Trophoblast cell (in vitro differentiated cells and primary cell): ENCODE results near the gene ZBTB37.

ENCODE experiments used
- DNase-seq, 2 donors: peaks; one replicate each; pipeline ENCODE4 v3.0.0-alpha.2; 2016
- H2AFZ ChIP-seq: 2 replicates; pipeline ENCODE4 v1.6.1; 2013; ENCODE audit warnings: low read length, moderate library complexity, mild to moderate bottlenecking; ENCODE audit not compliant: insufficient read depth, poor library complexity
- H2AK5ac ChIP-seq: 2 replicates; pipeline ENCODE4 v1.6.1; 2013; ENCODE audit warnings: mild to moderate bottlenecking, low read length
- H2BK120ac ChIP-seq: 2 replicates; pipeline ENCODE4 v1.6.1; 2013; ENCODE audit warnings: low read length, mild to moderate bottlenecking, moderate library complexity; ENCODE audit not compliant: insufficient read depth, poor library complexity
- H2BK12ac ChIP-seq: 2 replicates; pipeline ENCODE4 v1.6.1; 2013; ENCODE audit warnings: mild to moderate bottlenecking, low read length, moderate library complexity
- H2BK5ac ChIP-seq: 2 replicates; pipeline ENCODE4 v1.6.1; 2013; ENCODE audit warnings: low read length, low read depth, moderate library complexity, mild to moderate bottlenecking; ENCODE audit not compliant: poor library complexity
- H3K14ac ChIP-seq: 2 replicates; pipeline ENCODE4 v1.6.1; 2013; ENCODE audit warnings: mild to moderate bottlenecking, low read length
- H3K18ac ChIP-seq: 2 replicates; pipeline ENCODE4 v1.6.1; 2013; ENCODE audit warnings: mild to moderate bottlenecking, low read length
- H3K23ac ChIP-seq: 2 replicates; pipeline ENCODE4 v1.6.1; 2013; ENCODE audit warnings: low read length
- H3K27ac ChIP-seq: 2 replicates; pipeline ENCODE4 v1.5.1; 2013; ENCODE audit warnings: low read depth, mild to moderate bottlenecking, inconsistent platforms, low read length, moderate library complexity
- H3K27me3 ChIP-seq: 2 replicates; pipeline ENCODE4 v1.6.1; 2013; ENCODE audit warnings: inconsistent platforms, mild to moderate bottlenecking, low read length, moderate library complexity; ENCODE audit not compliant: insufficient read depth
- H3K36me3 ChIP-seq, 2 experiments: 1 replicate in 1 of 2; 2 replicates in 1 of 2; pipeline ENCODE4 v1.6.1; 2013; ENCODE audit warnings: low read length in 2 of 2, mild to moderate bottlenecking in 2 of 2, moderate library complexity in 1 of 2; ENCODE audit not compliant: insufficient read depth in 2 of 2, control insufficient read depth in 1 of 2
- H3K4ac ChIP-seq: 2 replicates; pipeline ENCODE4 v1.6.1; 2013; ENCODE audit warnings: low read depth, mild to moderate bottlenecking, low read length, moderate library complexity
- H3K4me1 ChIP-seq, 2 experiments: 1 replicate in 1 of 2; 2 replicates in 1 of 2; pipeline ENCODE4 v1.6.1; 2013; ENCODE audit warnings: low read length in 2 of 2, mild to moderate bottlenecking in 2 of 2, moderate library complexity in 1 of 2; ENCODE audit not compliant: insufficient read depth in 2 of 2, control insufficient read depth in 1 of 2
- H3K4me2 ChIP-seq: 2 replicates; pipeline ENCODE4 v1.6.1; 2013; ENCODE audit warnings: inconsistent platforms, mild to moderate bottlenecking, low read length, moderate library complexity
- H3K4me3 ChIP-seq: 2 replicates; pipeline ENCODE4 v1.5.1; 2013; ENCODE audit warnings: mild to moderate bottlenecking, low read depth, low read length, inconsistent platforms
- H3K79me1 ChIP-seq: one replicate; pipeline ENCODE4 v1.6.1; 2013; ENCODE audit warnings: low read length
- H3K79me2 ChIP-seq: 2 replicates; pipeline ENCODE4 v1.6.1; 2013; ENCODE audit warnings: low read length, mild to moderate bottlenecking; ENCODE audit not compliant: control insufficient read depth, insufficient read depth, poor library complexity
- H3K9ac ChIP-seq: 2 replicates; pipeline ENCODE4 v1.6.1; 2013; ENCODE audit warnings: mild to moderate bottlenecking, low read length
- H3K9me3 ChIP-seq: 2 replicates; pipeline ENCODE4 v1.6.1; 2013; ENCODE audit warnings: low read depth, mild to moderate bottlenecking, control low read depth, inconsistent platforms, low read length; ENCODE audit not compliant: insufficient read depth
- H4K12ac ChIP-seq: 2 replicates; pipeline ENCODE4 v1.6.1; 2013; ENCODE audit warnings: low read depth, mild to moderate bottlenecking, low read length, moderate library complexity
- H4K8ac ChIP-seq: 2 replicates; pipeline ENCODE4 v1.6.1; 2013; ENCODE audit warnings: low read depth, mild to moderate bottlenecking, low read length, moderate library complexity
- H4K91ac ChIP-seq: one replicate; pipeline ENCODE4 v1.6.1; 2013; ENCODE audit warnings: low read depth, mild to moderate bottlenecking, low read length, moderate library complexity
- WGBS: extraction: QIAGEN DNeasy Blood & Tissue Kit; methylation state at CpG from one replicate; pipeline ENCODE4 v1.1.7; 2013; ENCODE audit warnings: missing lambda C conversion rate; ENCODE audit not compliant: insufficient read length, insufficient coverage; ENCODE audit errors: extremely low coverage; 5-methylcytosine and 5-hydroxymethylcytosine counted together

The ZBTB37 gene

DNA sequence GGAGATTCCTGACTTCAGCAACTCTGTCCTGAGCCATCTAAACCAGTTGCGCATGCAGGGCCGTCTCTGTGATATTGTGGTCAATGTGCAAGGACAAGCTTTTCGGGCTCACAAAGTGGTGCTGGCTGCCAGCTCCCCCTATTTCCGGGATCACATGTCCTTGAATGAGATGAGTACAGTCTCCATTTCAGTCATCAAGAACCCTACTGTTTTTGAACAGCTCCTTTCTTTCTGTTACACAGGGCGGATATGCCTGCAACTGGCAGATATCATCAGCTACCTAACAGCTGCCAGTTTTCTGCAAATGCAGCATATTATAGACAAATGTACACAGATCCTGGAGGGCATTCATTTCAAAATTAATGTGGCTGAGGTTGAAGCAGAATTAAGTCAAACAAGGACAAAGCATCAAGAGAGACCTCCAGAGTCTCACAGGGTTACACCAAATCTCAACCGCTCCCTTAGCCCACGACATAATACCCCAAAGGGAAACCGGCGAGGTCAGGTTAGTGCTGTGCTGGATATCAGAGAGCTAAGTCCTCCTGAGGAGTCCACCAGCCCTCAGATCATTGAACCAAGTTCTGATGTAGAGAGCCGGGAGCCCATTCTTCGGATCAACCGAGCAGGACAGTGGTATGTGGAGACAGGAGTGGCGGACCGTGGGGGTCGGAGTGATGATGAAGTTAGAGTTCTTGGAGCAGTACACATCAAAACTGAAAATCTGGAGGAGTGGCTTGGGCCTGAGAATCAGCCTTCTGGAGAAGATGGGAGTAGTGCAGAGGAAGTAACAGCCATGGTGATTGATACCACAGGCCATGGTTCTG, 2.3 kb downstream of the ZBTB37 start:
- Histone ChIP-seq H4K12ac (no peak overlapping the region), H2BK5ac (no peak overlapping the region), H3K14ac (no peak overlapping the region), H3K4me3 (no peak overlapping the region), H3K36me3 (peaks cover 12 to 15% of the 10 kb centered on the region in 2 experiments), H2AFZ (no peak overlapping the region), H4K8ac (no peak overlapping the region), H2BK120ac (no peak overlapping the region), H3K9me3 (no peaks in the 10 kb centered on the region), H2BK12ac (no peak overlapping the region), H3K79me1 (peaks cover 14% of the 10 kb centered on the region), H3K4me2 (no peak overlapping the region), H3K79me2 (peaks cover 12% of the 10 kb centered on the region), H3K4me1 (no peaks in the 10 kb centered on the region), H2AK5ac (no peak overlapping the region), H3K27me3 (no peaks in the 10 kb centered on the region), H4K91ac (no peak overlapping the region), H3K27ac (no peak overlapping the region), H3K4ac (no peak overlapping the region), H3K23ac (no peak overlapping the region), H3K9ac (no peak overlapping the region), H3K18ac (no peak overlapping the region)
- no peak for DNase-seq
- no CpG with 5 or more reads among the region's 15 CpGs for WGBS

DNA sequence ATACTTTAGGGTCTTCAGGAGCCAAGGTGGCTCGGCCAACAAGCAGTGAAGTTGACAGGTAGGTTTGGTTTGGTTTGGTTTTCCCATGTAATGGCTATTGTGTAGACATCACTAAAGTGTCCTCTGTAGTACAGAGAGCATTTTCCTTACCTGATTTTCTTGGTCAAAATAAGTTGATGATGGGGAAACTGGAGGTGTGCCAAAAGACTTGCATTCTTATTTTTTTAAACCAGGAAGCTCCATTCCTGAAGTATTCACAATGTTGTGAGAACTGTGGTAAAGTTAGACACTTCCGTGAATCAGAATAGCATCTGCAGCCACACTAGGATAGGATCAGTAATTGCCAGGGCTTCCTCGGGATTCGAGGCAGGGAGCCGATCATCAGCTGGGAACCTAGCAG, 2.9 kb downstream of the ZBTB37 start:
- H3K4me3 ChIP-seq = no peak overlapping the region

DNA sequence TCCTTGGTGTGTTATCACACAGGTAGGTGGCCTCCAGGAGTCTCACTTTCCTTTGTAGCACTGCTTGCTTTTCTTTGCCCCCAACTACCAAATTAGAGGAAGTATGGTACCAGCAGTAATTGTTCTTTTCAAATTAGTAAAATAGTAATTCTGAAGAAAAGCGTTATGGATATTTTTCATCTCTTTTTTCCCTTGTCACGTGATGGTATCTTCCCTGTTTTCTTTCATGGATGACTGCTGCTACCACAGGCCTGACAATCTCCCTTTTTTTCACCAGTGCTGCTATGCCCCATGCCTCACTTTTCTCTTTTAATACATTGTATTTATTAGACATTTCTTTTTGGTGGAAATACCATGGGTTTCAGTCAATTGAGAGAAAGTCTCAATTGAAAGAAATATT, 3.3 kb downstream of the ZBTB37 start:
- no peak overlapping the region for H3K4ac ChIP-seq
- H3K9ac ChIP-seq = no peak overlapping the region
- no peak overlapping the region for H2AFZ ChIP-seq
- no peaks in the 10 kb centered on the region for H3K9me3 ChIP-seq
- H3K23ac ChIP-seq = no peak overlapping the region
- H3K79me2 ChIP-seq = peaks cover 12% of the 10 kb centered on the region
- no peak overlapping the region for H3K4me3 ChIP-seq
- no peak overlapping the region for H4K8ac ChIP-seq
- no peaks in the 10 kb centered on the region for H3K27me3 ChIP-seq
- no peak for DNase-seq
- no peak overlapping the region for H3K4me2 ChIP-seq
- WGBS = no CpG with 5 or more reads among the region's 2 CpGs
- H3K18ac ChIP-seq = no peak overlapping the region
- H3K79me1 ChIP-seq = peaks cover 14% of the 10 kb centered on the region
- no peak overlapping the region for H3K14ac ChIP-seq
- H2BK120ac ChIP-seq = no peak overlapping the region
- H3K4me1 ChIP-seq = no peaks in the 10 kb centered on the region
- no peak overlapping the region for H4K12ac ChIP-seq
- no peak overlapping the region for H4K91ac ChIP-seq
- peaks cover 9 to 12% of the 10 kb centered on the region in 2 experiments for H3K36me3 ChIP-seq
- no peak overlapping the region for H2AK5ac ChIP-seq
- no peak overlapping the region for H2BK5ac ChIP-seq
- H2BK12ac ChIP-seq = no peak overlapping the region
- no peak overlapping the region for H3K27ac ChIP-seq

More for the DNA sequence above, 2.9 kb downstream of the ZBTB37 start:
- peaks cover 11 to 12% of the 10 kb centered on the region in 2 experiments for H3K36me3 ChIP-seq
- H3K4ac ChIP-seq = no peak overlapping the region
- H3K9ac ChIP-seq = no peak overlapping the region
- no peak for DNase-seq
- no peak overlapping the region for H4K91ac ChIP-seq
- WGBS = no CpG with 5 or more reads among the region's 5 CpGs
- no peak overlapping the region for H4K8ac ChIP-seq
- no peak overlapping the region for H4K12ac ChIP-seq
- no peaks in the 10 kb centered on the region for H3K4me1 ChIP-seq
- H3K27me3 ChIP-seq = no peaks in the 10 kb centered on the region
- H2BK120ac ChIP-seq = no peak overlapping the region
- H2AFZ ChIP-seq = no peak overlapping the region
- H3K9me3 ChIP-seq = no peaks in the 10 kb centered on the region
- peaks cover 14% of the 10 kb centered on the region for H3K79me1 ChIP-seq
- H3K23ac ChIP-seq = no peak overlapping the region
- H2AK5ac ChIP-seq = no peak overlapping the region
- no peak overlapping the region for H3K4me2 ChIP-seq
- H3K27ac ChIP-seq = no peak overlapping the region
- no peak overlapping the region for H2BK12ac ChIP-seq
- no peak overlapping the region for H3K14ac ChIP-seq
- peaks cover 12% of the 10 kb centered on the region for H3K79me2 ChIP-seq
- no peak overlapping the region for H2BK5ac ChIP-seq
- no peak overlapping the region for H3K18ac ChIP-seq

DNA sequence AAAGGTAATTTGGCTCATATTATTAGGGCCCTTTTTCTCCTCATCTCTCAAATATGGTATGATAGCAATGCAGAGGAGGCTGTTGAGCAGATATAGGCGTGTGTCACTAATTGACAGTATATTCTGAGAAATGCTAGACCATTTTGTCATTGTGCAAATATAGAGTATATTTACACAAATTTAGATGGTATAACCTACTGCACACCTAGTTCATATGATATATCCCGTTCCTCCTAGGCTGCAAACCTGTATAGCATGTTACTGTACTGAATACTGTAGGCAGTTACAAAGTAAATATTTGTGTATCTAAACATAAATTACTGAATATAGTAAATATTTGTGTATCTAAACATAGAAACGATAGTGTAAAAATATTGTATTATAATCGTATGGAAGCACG, 8.6 kb downstream of the ZBTB37 start:
- peaks cover 3 to 7% of the 10 kb centered on the region in 2 experiments for H3K36me3 ChIP-seq
- no peak overlapping the region for H4K91ac ChIP-seq
- H3K4me3 ChIP-seq = no peak overlapping the region
- no peak overlapping the region for H3K14ac ChIP-seq
- no peak overlapping the region for H4K8ac ChIP-seq
- H3K27ac ChIP-seq = no peak overlapping the region
- no peak overlapping the region for H4K12ac ChIP-seq
- no peaks in the 10 kb centered on the region for H3K27me3 ChIP-seq
- no peak overlapping the region for H2BK12ac ChIP-seq
- no peaks in the 10 kb centered on the region for H3K4me1 ChIP-seq
- no peaks in the 10 kb centered on the region for H3K79me2 ChIP-seq
- H3K23ac ChIP-seq = no peak overlapping the region
- H2BK120ac ChIP-seq = no peak overlapping the region
- H2BK5ac ChIP-seq = no peak overlapping the region
- no peak overlapping the region for H3K4me2 ChIP-seq
- no peak overlapping the region for H2AFZ ChIP-seq
- no peak overlapping the region for H2AK5ac ChIP-seq
- no peak for DNase-seq
- no peaks in the 10 kb centered on the region for H3K9me3 ChIP-seq
- no peak overlapping the region for H3K4ac ChIP-seq
- no peak overlapping the region for H3K18ac ChIP-seq
- no peaks in the 10 kb centered on the region for H3K79me1 ChIP-seq
- H3K9ac ChIP-seq = no peak overlapping the region
- 100% methylated on average over 2 of the region's 5 CpGs for WGBS
